ENCODE results near the gene OAS2. TPM values are rescaled to one million over a fixed set of nuclear protein-coding genes. Genes with fewer than 3 reads are reported as not detected.

Gene OAS2
- total and polyA plus RNA-seq, 9 of the 15 experiments (the other 6 are each of a cell fraction or from before 2014, with no cell fraction given), result 0.13 to 0.85 TPM; not detected in 7

DNA sequence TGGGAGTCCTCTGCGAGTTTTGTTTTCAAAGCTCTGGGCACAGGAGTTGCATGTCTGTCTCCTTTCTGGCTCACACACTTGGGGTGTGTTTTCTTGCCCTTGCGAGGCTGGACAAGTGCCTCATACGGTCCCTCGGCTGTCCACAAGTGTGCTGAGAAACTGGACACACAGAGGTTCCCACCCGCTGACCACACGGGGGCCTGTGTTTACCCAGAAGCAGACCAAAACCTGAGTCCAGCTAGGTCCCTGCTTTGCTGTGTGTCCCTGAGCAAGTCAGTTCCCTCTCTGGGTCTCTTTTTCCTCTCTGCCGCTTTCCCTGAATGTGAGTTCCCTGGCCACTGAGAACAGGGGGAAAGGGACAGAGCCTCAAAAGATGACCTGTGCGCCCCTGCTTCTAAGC, 678 bp upstream of the OAS2 start:
- in situ Hi-C loops (cut with MboI) (no loop called here), intact Hi-C loops (cut with micrococcal nuclease) (no loop called here)
- no peak for DNase-seq (ENCODE audit: extremely low read depth in 1 of 4, low spot score in 3 of 4)
- Histone ChIP-seq H3K27me3 (ENCODE audit: control insufficient read depth in 2 of 2, insufficient read depth in 2 of 2, low read length in 2 of 2) (peaks cover 3 to 29% of the 10 kb centered on the region in 2 experiments; a peak in 4 of 5 replicates), H3K4me2 (ENCODE audit: insufficient read depth, low read length) (no peak overlapping the region), H3K79me2 (ENCODE audit: control insufficient read depth, insufficient read depth, low read length) (no peaks in the 10 kb centered on the region), H3K4me3 (no peak overlapping the region), H3K9ac (ENCODE audit: insufficient read depth in 1 of 2, low read depth in 2 of 2, low read length in 2 of 2) (peak overlapping the region in 1 of 2 experiments; percentile 52; a peak in 2 of 4 replicates), H3K4me1 (replicated peaks in 1 of 2; ENCODE audit: control insufficient read depth in 2 of 2, insufficient read depth in 2 of 2, low read length in 2 of 2) (no peaks in the 10 kb centered on the region; a peak in 1 of 5 replicates), H3K9me1 (ENCODE audit: control insufficient read depth, insufficient read depth, low read length) (peaks cover 2% of the 10 kb centered on the region), H3K9me3 (replicated peaks; ENCODE audit: control insufficient read depth, insufficient read depth, low read depth, low read length) (no peaks in the 10 kb centered on the region), H2AFZ (ENCODE audit: low read depth, low read length) (peak overlapping the region; percentile 4; the same call in 1 of the 2 replicates), H4K20me1 (replicated peaks; ENCODE audit: control insufficient read depth, insufficient read depth, low read length) (0 out of 2 replicates have a peak, but pooled peaks cover 3% of the 10 kb centered on the region), H3K36me3 (ENCODE audit: control insufficient read depth, insufficient read depth, low read length) (no peaks in the 10 kb centered on the region), H3K27ac (ENCODE audit: extremely low read depth, low read depth, low read length) (no peak overlapping the region)
- TF ChIP-seq ZFP36 (IDR thresholded peaks at IDR 0.05; ENCODE audit: low read depth, low read length, partially characterized antibody) (peak; percentile 60), KLF16 (IDR thresholded peaks at IDR 0.05) (no peak)
- no TSS peak for BruUV-seq (replicated peaks)
- 0% methylated on average over 8 of the region's 8 CpGs for WGBS (ENCODE audit: insufficient coverage, low coverage, missing lambda C conversion rate)
- ChIA-PET POLR2A (interaction anchor here (0.5 to 1.4 kb wide), 6 partner anchors 11 to 997 kb away, joined by 3 to 5 read pairs (median 3); no protein-coding TSS in a partner anchor), CTCF (ENCODE audit: low intra/inter-chr PET ratio) (no interaction called here)
- ATAC-seq, result peak; percentile 73
- no peak for FAIRE-seq

DNA sequence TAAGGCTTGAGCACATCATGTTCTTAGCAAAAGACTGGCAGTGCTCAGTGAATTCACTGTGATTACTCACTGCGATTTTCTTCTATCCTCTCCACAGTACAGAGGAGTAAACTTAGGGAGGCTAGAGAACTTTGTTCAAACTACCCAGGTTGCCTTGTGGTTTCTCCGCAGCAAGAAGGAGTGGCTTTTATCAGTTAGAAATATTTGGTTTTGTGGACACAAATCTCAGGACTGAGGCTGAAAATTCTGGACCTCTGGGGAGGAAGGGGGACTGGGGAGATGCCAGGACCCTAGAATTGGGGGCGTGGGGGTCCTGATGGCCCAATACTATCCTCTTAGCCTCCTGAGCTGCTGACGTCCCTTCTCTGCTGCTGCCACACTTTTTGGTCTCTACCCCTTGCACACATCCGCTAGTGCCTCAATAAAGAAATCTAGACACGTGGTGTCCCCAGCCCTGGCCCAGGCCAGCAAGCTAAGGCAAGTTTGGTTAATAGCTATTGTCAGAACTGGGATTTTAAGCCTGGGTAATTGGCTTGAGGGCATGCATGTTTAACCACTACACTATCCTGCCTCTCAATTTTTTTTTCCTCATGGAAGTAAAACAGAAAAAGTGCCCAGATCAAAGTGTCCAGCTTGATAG, 842 bp downstream of the OAS2 start:
- H3K79me2 ChIP-seq (ENCODE audit: control insufficient read depth, insufficient read depth, low read length), result no peaks in the 10 kb centered on the region
- no peaks in the 10 kb centered on the region for H3K36me3 ChIP-seq (ENCODE audit: control insufficient read depth, insufficient read depth, low read length)
- H3K9me1 ChIP-seq (ENCODE audit: control insufficient read depth, insufficient read depth, low read length), result peaks cover 2% of the 10 kb centered on the region
- ChIA-PET POLR2A (interaction anchor here (1.1 kb wide), 1 partner anchor 16 kb away, joined by 3 read pairs; no protein-coding TSS in a partner anchor), CTCF (ENCODE audit: low intra/inter-chr PET ratio) (no interaction called here)
- peaks cover 3 to 29% of the 10 kb centered on the region in 2 experiments; a peak in 4 of 5 replicates for H3K27me3 ChIP-seq (ENCODE audit: control insufficient read depth in 2 of 2, insufficient read depth in 2 of 2, low read length in 2 of 2)
- H3K4me3 ChIP-seq, result no peak overlapping the region
- H3K9ac ChIP-seq (ENCODE audit: insufficient read depth in 1 of 2, low read depth in 2 of 2, low read length in 2 of 2), result no peak overlapping the region
- in situ Hi-C loops (cut with MboI) (no loop called here), intact Hi-C loops (cut with micrococcal nuclease) (no loop called here)
- H2AFZ ChIP-seq (ENCODE audit: low read depth, low read length), result no peak overlapping the region
- H3K4me1 ChIP-seq (replicated peaks in 1 of 2; ENCODE audit: control insufficient read depth in 2 of 2, insufficient read depth in 2 of 2, low read length in 2 of 2), result no peaks in the 10 kb centered on the region; a peak in 1 of 5 replicates
- no peak overlapping the region for H3K4me2 ChIP-seq (ENCODE audit: insufficient read depth, low read length)
- H4K20me1 ChIP-seq (replicated peaks; ENCODE audit: control insufficient read depth, insufficient read depth, low read length), result 0 out of 2 replicates have a peak, but pooled peaks cover 3% of the 10 kb centered on the region
- ATAC-seq (no peak), FAIRE-seq (no peak), DNase-seq (ENCODE audit: extremely low read depth in 1 of 4, low spot score in 3 of 4) (no peak)
- H3K27ac ChIP-seq (ENCODE audit: extremely low read depth, low read depth, low read length), result no peak overlapping the region
- TF ChIP-seq HLTF (IDR thresholded peaks at IDR 0.05) (no peak), ADNP (tag; IDR thresholded peaks at IDR 0.05) (no peak), DACH1 (IDR thresholded peaks at IDR 0.05; ENCODE audit: partially characterized antibody) (no peak), NFIX (CRISPR knock-in tag; IDR thresholded peaks at IDR 0.05; ENCODE audit: low read depth) (no peak), ZNF133 (CRISPR knock-in tag; IDR thresholded peaks at IDR 0.05) (no peak), TRIM24 (IDR thresholded peaks at IDR 0.05) (no peak)
- TF ChIP-seq, protein P1, sequence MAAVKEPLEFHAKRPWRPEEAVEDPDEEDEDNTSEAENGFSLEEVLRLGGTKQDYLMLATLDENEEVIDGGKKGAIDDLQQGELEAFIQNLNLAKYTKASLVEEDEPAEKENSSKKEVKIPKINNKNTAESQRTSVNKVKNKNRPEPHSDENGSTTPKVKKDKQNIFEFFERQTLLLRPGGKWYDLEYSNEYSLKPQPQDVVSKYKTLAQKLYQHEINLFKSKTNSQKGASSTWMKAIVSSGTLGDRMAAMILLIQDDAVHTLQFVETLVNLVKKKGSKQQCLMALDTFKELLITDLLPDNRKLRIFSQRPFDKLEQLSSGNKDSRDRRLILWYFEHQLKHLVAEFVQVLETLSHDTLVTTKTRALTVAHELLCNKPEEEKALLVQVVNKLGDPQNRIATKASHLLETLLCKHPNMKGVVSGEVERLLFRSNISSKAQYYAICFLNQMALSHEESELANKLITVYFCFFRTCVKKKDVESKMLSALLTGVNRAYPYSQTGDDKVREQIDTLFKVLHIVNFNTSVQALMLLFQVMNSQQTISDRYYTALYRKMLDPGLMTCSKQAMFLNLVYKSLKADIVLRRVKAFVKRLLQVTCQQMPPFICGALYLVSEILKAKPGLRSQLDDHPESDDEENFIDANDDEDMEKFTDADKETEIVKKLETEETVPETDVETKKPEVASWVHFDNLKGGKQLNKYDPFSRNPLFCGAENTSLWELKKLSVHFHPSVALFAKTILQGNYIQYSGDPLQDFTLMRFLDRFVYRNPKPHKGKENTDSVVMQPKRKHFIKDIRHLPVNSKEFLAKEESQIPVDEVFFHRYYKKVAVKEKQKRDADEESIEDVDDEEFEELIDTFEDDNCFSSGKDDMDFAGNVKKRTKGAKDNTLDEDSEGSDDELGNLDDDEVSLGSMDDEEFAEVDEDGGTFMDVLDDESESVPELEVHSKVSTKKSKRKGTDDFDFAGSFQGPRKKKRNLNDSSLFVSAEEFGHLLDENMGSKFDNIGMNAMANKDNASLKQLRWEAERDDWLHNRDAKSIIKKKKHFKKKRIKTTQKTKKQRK (IDR thresholded peaks at IDR 0.05; ENCODE audit: borderline replicate concordance, low read depth, low read length), result no peak
- TF ChIP-seq, protein P2, sequence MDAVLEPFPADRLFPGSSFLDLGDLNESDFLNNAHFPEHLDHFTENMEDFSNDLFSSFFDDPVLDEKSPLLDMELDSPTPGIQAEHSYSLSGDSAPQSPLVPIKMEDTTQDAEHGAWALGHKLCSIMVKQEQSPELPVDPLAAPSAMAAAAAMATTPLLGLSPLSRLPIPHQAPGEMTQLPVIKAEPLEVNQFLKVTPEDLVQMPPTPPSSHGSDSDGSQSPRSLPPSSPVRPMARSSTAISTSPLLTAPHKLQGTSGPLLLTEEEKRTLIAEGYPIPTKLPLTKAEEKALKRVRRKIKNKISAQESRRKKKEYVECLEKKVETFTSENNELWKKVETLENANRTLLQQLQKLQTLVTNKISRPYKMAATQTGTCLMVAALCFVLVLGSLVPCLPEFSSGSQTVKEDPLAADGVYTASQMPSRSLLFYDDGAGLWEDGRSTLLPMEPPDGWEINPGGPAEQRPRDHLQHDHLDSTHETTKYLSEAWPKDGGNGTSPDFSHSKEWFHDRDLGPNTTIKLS (IDR thresholded peaks at IDR 0.05; ENCODE audit: borderline replicate concordance, low read depth), result no peak
- BruUV-seq (replicated peaks), result no TSS peak
- H3K9me3 ChIP-seq (replicated peaks; ENCODE audit: control insufficient read depth, insufficient read depth, low read depth, low read length), result no peaks in the 10 kb centered on the region
- 0% methylated on average over 5 of the region's 6 CpGs for WGBS (ENCODE audit: insufficient coverage, low coverage, missing lambda C conversion rate)
